NB4 (cell line): ENCODE measurements around the gene SYT14.

Source experiments
- CTCF ChIP-seq: IDR thresholded peaks from one replicate; pipeline ENCODE4 v1.5.1; 2012; ENCODE audit warnings: low read depth, low read length
- MAX ChIP-seq: IDR thresholded peaks from 2 replicates; pipeline ENCODE4 v1.6.1; 2011; ENCODE audit warnings: low read depth, low read length
- MYC ChIP-seq: IDR thresholded peaks from 2 replicates; pipeline ENCODE4 v1.6.1; 2011; ENCODE audit warnings: low read depth, low read length
- POLR2A ChIP-seq: IDR thresholded peaks from 2 replicates; pipeline ENCODE4 v1.6.1; 2011; ENCODE audit warnings: mild to moderate bottlenecking; ENCODE audit not compliant: insufficient read length; ENCODE audit errors: extremely low read depth

GRCh38 chr1:210213335-210213734, 275.3 kb downstream of the SYT14 start:
- no peak for TF ChIP-seq CTCF
- no peak for TF ChIP-seq MAX
- no peak for TF ChIP-seq POLR2A
- no peak for TF ChIP-seq MYC
